ENCODE data around the gene PMEL. TPM values are rescaled to one million over a fixed set of nuclear protein-coding genes. Genes with fewer than 3 reads are reported as not detected.
"Not testable (repeated sequence)": the region's sequence is repeated elsewhere in the genome, so short reads cannot be mapped to it uniquely, and the experiment has no call there.

PMEL gene
- total and polyA plus RNA-seq, 2 donors from 2014 or later, result 1.7 to 3.5 TPM

DNA sequence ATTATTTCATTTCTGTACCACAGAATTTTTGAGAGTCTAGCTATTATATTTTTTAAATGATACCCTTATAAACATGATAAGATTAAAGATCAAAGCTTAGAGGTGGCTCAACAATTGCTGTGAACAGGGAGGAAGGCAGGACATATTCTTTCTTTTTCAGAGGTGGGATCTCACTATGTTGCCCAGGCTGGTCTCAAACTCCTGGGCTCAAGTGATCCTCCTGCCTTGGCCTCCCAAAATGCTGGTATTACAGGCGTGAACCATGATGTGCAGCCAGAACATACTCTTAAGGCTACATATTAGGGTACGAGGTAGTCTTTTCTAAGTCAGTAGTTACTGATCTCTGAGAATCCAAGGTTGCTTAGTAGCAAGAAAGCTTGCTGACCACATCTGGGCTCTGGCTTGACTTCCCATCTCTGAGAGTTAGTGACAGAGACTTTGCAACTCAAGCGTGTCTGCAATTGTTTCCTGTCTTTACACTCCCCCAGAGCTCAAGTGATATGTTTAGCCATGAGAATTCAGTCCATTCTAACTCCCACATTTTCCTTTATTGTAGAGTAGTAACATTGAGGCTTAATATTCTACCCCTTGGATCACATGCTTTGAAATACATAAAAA is 16.6 kb upstream of the PMEL start:
- no peaks in the 10 kb centered on the region for H3K27me3 ChIP-seq (ENCODE audit: control insufficient read depth, insufficient read depth, low read length)
- no peak overlapping the region for H3K9ac ChIP-seq (ENCODE audit: low read length in 3 of 3)
- no peak overlapping the region for H3K4me3 ChIP-seq (ENCODE audit: low read length in 3 of 3)
- no peaks in the 10 kb centered on the region for H3K4me1 ChIP-seq (ENCODE audit: control insufficient read depth in 2 of 3, insufficient read depth in 2 of 3, low read depth in 1 of 3, low read length in 3 of 3)
- TF ChIP-seq, protein P1, sequence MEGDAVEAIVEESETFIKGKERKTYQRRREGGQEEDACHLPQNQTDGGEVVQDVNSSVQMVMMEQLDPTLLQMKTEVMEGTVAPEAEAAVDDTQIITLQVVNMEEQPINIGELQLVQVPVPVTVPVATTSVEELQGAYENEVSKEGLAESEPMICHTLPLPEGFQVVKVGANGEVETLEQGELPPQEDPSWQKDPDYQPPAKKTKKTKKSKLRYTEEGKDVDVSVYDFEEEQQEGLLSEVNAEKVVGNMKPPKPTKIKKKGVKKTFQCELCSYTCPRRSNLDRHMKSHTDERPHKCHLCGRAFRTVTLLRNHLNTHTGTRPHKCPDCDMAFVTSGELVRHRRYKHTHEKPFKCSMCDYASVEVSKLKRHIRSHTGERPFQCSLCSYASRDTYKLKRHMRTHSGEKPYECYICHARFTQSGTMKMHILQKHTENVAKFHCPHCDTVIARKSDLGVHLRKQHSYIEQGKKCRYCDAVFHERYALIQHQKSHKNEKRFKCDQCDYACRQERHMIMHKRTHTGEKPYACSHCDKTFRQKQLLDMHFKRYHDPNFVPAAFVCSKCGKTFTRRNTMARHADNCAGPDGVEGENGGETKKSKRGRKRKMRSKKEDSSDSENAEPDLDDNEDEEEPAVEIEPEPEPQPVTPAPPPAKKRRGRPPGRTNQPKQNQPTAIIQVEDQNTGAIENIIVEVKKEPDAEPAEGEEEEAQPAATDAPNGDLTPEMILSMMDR (IDR thresholded peaks at IDR 0.05; ENCODE audit: borderline replicate concordance, extremely low read depth, insufficient read depth), result no peak
- H3K9me3 ChIP-seq (ENCODE audit: control insufficient read depth in 2 of 3, insufficient read depth in 1 of 3, low read length in 3 of 3), result no peaks in the 10 kb centered on the region
- FAIRE-seq (no peak), DNase-seq (peak in 3 of 5 donors; percentile 52 to 83 (median 82))
- intact Hi-C loops (cut with DNase I), result no loop called here
- no peak overlapping the region for H3K27ac ChIP-seq (ENCODE audit: low read depth in 2 of 2, low read length in 2 of 2)
- peaks cover 0 to 20% (median 2%) of the 10 kb centered on the region in 3 donors for H3K36me3 ChIP-seq (ENCODE audit: control insufficient read depth in 2 of 3, insufficient read depth in 3 of 3, low read length in 3 of 3)

DNA sequence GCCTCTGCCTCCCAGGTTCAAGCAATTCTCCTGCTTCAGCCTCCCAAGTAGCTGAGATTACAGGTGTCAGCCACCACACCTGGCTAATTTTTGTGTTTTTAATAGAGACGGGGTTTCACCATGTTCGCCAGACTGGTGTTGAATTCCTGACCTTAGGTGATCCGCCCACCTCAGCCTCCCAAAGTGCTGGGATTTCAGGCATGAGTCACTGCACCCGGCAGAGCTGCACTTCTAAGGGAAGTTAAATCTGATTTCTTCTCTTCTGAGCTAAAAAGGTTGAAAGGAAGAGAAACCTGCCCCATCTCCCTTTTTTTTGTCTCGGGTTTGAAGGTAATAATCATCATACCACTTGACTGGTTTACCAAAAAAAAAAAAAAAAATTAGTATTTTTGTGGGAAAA is 16.0 kb upstream of the PMEL start:
- FAIRE-seq; intact Hi-C loops (cut with DNase I); H3K9ac ChIP-seq (ENCODE audit: low read length in 3 of 3); H3K4me1 ChIP-seq (ENCODE audit: control insufficient read depth in 2 of 3, insufficient read depth in 2 of 3, low read depth in 1 of 3, low read length in 3 of 3); H3K9me3 ChIP-seq (ENCODE audit: control insufficient read depth in 2 of 3, insufficient read depth in 1 of 3, low read length in 3 of 3); H3K27ac ChIP-seq (ENCODE audit: low read depth in 2 of 2, low read length in 2 of 2); DNase-seq; H3K4me3 ChIP-seq (ENCODE audit: low read length in 3 of 3); H3K27me3 ChIP-seq (ENCODE audit: control insufficient read depth, insufficient read depth, low read length): not testable (repeated sequence)
- peaks cover 0 to 20% (median 2%) of the 10 kb centered on the region in 3 donors for H3K36me3 ChIP-seq (ENCODE audit: control insufficient read depth in 2 of 3, insufficient read depth in 3 of 3, low read length in 3 of 3)

DNA sequence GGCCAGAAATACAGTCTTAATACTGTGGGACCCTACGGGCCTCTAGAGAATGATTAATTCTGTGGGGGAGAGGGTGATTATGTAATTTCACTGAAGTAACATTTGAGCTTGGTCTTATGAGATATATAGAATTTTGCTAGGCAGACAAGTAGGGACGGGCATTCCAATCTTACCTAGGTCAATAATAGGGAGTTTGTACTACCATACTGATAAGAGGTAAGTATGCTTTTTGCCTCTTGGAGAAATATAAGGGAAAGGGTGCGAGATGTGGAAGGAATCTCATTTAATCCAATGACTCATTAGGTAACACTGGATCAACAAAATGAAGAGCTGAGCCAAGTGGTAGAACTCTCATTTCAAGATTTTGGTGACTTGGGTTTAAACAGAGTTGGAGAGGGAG is 13.2 kb upstream of the PMEL start:
- no peaks in the 10 kb centered on the region for H3K9me3 ChIP-seq (ENCODE audit: control insufficient read depth in 2 of 3, insufficient read depth in 1 of 3, low read length in 3 of 3)
- H3K27ac ChIP-seq (ENCODE audit: low read depth in 2 of 2, low read length in 2 of 2), result no peak overlapping the region
- no peaks in the 10 kb centered on the region for H3K27me3 ChIP-seq (ENCODE audit: control insufficient read depth, insufficient read depth, low read length)
- H3K4me3 ChIP-seq (ENCODE audit: low read length in 3 of 3), result no peak overlapping the region
- peaks cover 0 to 11% (median 2%) of the 10 kb centered on the region in 3 donors for H3K36me3 ChIP-seq (ENCODE audit: control insufficient read depth in 2 of 3, insufficient read depth in 3 of 3, low read length in 3 of 3)
- FAIRE-seq (no peak), DNase-seq (no peak)
- TF ChIP-seq, protein P1 (IDR thresholded peaks at IDR 0.05; ENCODE audit: borderline replicate concordance, extremely low read depth, insufficient read depth), result no peak
- intact Hi-C loops (cut with DNase I), result no loop called here
- H3K9ac ChIP-seq (ENCODE audit: low read length in 3 of 3), result no peak overlapping the region
- H3K4me1 ChIP-seq (ENCODE audit: control insufficient read depth in 2 of 3, insufficient read depth in 2 of 3, low read depth in 1 of 3, low read length in 3 of 3), result peaks cover 0 to 7% (median 3%) of the 10 kb centered on the region in 3 donors

DNA sequence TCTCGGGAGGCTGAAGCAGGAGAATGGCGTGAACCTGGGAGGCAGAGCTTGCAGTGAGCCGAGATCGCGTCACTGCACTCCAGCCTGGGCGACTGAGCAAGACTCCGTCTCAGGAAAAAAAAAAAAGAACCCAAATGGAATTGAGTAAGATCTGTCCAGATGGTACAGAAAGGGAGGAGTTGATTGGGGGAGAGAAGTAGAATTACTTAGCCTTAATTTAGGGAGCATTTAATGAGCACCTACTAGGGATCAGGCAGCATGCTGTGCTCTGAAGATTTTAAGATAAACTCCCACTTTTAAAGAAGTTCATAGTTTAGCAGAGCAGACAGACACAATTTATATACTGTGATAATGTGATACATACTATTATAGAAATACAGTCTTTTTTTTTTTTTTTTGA is 12.6 kb upstream of the PMEL start:
- no peaks in the 10 kb centered on the region for H3K27me3 ChIP-seq (ENCODE audit: control insufficient read depth, insufficient read depth, low read length)
- H3K4me3 ChIP-seq (ENCODE audit: low read length in 3 of 3), result no peak overlapping the region
- peaks cover 0 to 11% (median 2%) of the 10 kb centered on the region in 3 donors for H3K36me3 ChIP-seq (ENCODE audit: control insufficient read depth in 2 of 3, insufficient read depth in 3 of 3, low read length in 3 of 3)
- no peak overlapping the region for H3K27ac ChIP-seq (ENCODE audit: low read depth in 2 of 2, low read length in 2 of 2)
- FAIRE-seq, result no peak
- intact Hi-C loops (cut with DNase I), result no loop called here
- H3K9ac ChIP-seq (ENCODE audit: low read length in 3 of 3), result no peak overlapping the region
- peaks cover 0 to 7% (median 3%) of the 10 kb centered on the region in 3 donors for H3K4me1 ChIP-seq (ENCODE audit: control insufficient read depth in 2 of 3, insufficient read depth in 2 of 3, low read depth in 1 of 3, low read length in 3 of 3)
- no peaks in the 10 kb centered on the region for H3K9me3 ChIP-seq (ENCODE audit: control insufficient read depth in 2 of 3, insufficient read depth in 1 of 3, low read length in 3 of 3)
- no peak for DNase-seq
- TF ChIP-seq, protein P1 (IDR thresholded peaks at IDR 0.05; ENCODE audit: borderline replicate concordance, extremely low read depth, insufficient read depth), result no peak
